K562 (cell line): ENCODE results near the gene FBXL13. TPM values are rescaled to one million over a fixed set of nuclear protein-coding genes. Genes with fewer than 3 reads are reported as not detected.

Experiments used
- CHD7 ChIP-seq: fragments of 200-600 bp; sonication (generic); IDR thresholded peaks from one replicate; pipeline ENCODE4 v1.6.1; 2012; ENCODE audit warnings: mild to moderate bottlenecking, low read depth, low read length, inconsistent platforms
- HDAC2 ChIP-seq: fragments of 450-650 bp; IDR thresholded peaks from 2 replicates; pipeline ENCODE4 v1.6.1; 2016; ENCODE audit warnings: mild to moderate bottlenecking
- IRF2 ChIP-seq: sonication (generic); formaldehyde crosslinking; IDR thresholded peaks from 2 replicates; pipeline ENCODE4 v1.8.1; 2022; ENCODE audit warnings: mild to moderate bottlenecking, missing genetic modification reagents
- MNT ChIP-seq, 2 experiments: fragments of 450-650 bp; conservative IDR thresholded peaks; 2 replicates each; pipeline ENCODE4 v1.6.1; 2017; ENCODE audit warnings: mild to moderate bottlenecking in 2 of 2, moderate library complexity in 2 of 2
- NCOA4 ChIP-seq: fragments of 450-650 bp; IDR thresholded peaks from 2 replicates; pipeline ENCODE4 v1.6.1; 2018; ENCODE audit warnings: mild to moderate bottlenecking; ENCODE audit not compliant: partially characterized antibody
- NFE2 ChIP-seq: IDR thresholded peaks from 2 replicates; pipeline ENCODE4 v1.6.1; 2014; ENCODE audit warnings: antibody characterized with exemption, low read depth
- PKNOX1 ChIP-seq: fragments of 450-650 bp; IDR thresholded peaks from 2 replicates; pipeline ENCODE4 v1.6.1; 2016
- ZNF274 ChIP-seq: IDR thresholded peaks from 2 replicates; pipeline ENCODE4 v1.6.1; 2011; ENCODE audit warnings: low read depth, mild to moderate bottlenecking, low read length, moderate library complexity, borderline replicate concordance
- ZNF449 ChIP-seq: fragments of 250-450 bp; sonication (Bioruptor Pico); IDR thresholded peaks from 2 replicates; pipeline ENCODE4 v1.8.0; 2022; ENCODE audit warnings: moderate library complexity, mild to moderate bottlenecking, inconsistent platforms
- polyA plus RNA-seq, 8 experiments: library from polyadenylated mRNA; depleted of rRNA in 4 of 8; stranded (reverse) in 5 of 8; unstranded in 3 of 8; fragments of >200 nt; fragmentation: Nextera tagmentation in 2 of 8; fragmentation: Illumina TruSeq in 1 of 8; extraction: Ambion mirVana in 2 of 8; extraction: Trizol in 1 of 8; gene quantifications; 2 replicates each; pipeline versions ENCODE4 v1.2.1 to v1.2.3, GENCODE V29; 2011 to 2014; ENCODE audit warnings: inconsistent platforms in 1 of 8, missing spikeins in 1 of 8
- total RNA-seq, 7 experiments: library from RNA; depleted of rRNA in 6 of 7; stranded (reverse); fragments of >200 nt in 6 of 7; fragmentation: Illumina TruSeq in 2 of 7; extraction: Trizol in 2 of 7; gene quantifications; 2 replicates each; pipeline versions ENCODE4 v1.2.1 to v1.2.3, GENCODE V29; 2011 to 2021; ENCODE audit warnings: low replicate concordance in 1 of 7

FBXL13 gene
- total and polyA plus RNA-seq, 9 of the 15 experiments (the other 6 are each of a cell fraction or from before 2014, with no cell fraction given) = 16.3 to 55.0 (median 25.4) TPM

GRCh38 chr7:103121641-103122040, 47.0 kb upstream of the FBXL13 start (continued):
- TF ChIP-seq PKNOX1 (peak; percentile 81), CHD7 (no peak), ZNF274 (no peak), NFE2 (peak; percentile 11; the same call in 1 of the 2 replicates), IRF2 (CRISPR knock-in tag) (no peak), ZNF449 (CRISPR knock-in tag) (no peak), NCOA4 (no peak), HDAC2 (no peak), MNT (conservative IDR thresholded peaks at IDR 0.05) (0 out of 4 replicates have a peak, but pooled peaks of 1 of the 2 experiments have one; percentile 35)
